Measurements from ENCODE around the gene NAB2. TPM values are rescaled to one million over a fixed set of nuclear protein-coding genes. Genes with fewer than 3 reads are reported as not detected.

The NAB2 gene
- total and polyA plus RNA-seq, 2 experiments from 2014 or later: 21.6 to 107 TPM

DNA sequence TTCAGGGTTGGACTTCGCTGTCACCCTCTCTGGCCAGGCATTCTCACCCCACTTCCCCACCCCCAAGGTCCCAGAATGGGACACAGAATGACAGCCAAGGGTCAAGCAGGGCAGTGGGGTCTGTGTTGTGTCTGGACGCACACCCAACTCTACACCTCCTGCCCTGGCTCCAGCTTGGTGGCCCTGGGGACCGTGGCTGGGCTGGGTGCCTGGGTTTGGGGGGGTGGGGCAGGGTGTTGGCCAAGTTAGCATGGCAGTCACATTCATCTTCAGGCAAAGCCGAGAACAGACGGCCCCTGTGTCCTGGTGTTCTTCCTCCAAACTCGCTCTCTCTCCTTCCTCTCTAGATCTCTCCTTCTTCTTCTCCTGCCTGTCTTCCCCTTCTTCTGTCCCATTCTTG, 45.0 kb downstream of the NAB2 start:
- peak; percentile 48 for DNase-seq
- 16 to 23% methylated on average over 5 to 6 of the region's 6 CpGs for WGBS, 2 experiments (ENCODE audit: low coverage in 1 of 2, low lambda C conversion rate in 2 of 2, missing lambda C conversion rate in 2 of 2)
- H3K4me2 ChIP-seq (ENCODE audit: unreplicated experiment): peak overlapping the region; percentile 74
- H3K9me2 ChIP-seq (ENCODE audit: insufficient read depth): no peaks in the 10 kb centered on the region
- peak overlapping the region; percentile 90 for H3K4me3 ChIP-seq
- H3K9ac ChIP-seq: peak overlapping the region; percentile 70
- TF ChIP-seq EZH2phosphoT487 (IDR thresholded peaks at IDR 0.05; ENCODE audit: insufficient read depth, low read depth): no peak
- no peak for TF ChIP-seq EZH2 (IDR thresholded peaks at IDR 0.05; ENCODE audit: insufficient read depth, poor library complexity, severe bottlenecking)
- H3K27me3 ChIP-seq (replicated peaks; ENCODE audit: insufficient read depth): no peaks in the 10 kb centered on the region
- H3K4me1 ChIP-seq (ENCODE audit: insufficient read depth): peaks cover 70% of the 10 kb centered on the region
- peaks cover 97% of the 10 kb centered on the region for H3K79me2 ChIP-seq (ENCODE audit: insufficient read depth)
- no peaks in the 10 kb centered on the region for H3K9me3 ChIP-seq (ENCODE audit: low read depth)
- H2AFZ ChIP-seq: no peak overlapping the region
- peak overlapping the region; percentile 89 for H3K27ac ChIP-seq
- H3K36me3 ChIP-seq (ENCODE audit: low read depth): no peaks in the 10 kb centered on the region
- no peaks in the 10 kb centered on the region for H4K20me1 ChIP-seq (ENCODE audit: insufficient read depth)
- in situ Hi-C loops (cut with MboI): no loop called here
- H3F3A ChIP-seq (ENCODE audit: insufficient read depth): peaks cover 80% of the 10 kb centered on the region

GRCh38 chr12:57134949-57135348, 46.0 kb downstream of the NAB2 start:
- peak overlapping the region; percentile 74 for H3K4me2 ChIP-seq (ENCODE audit: unreplicated experiment)
- no peaks in the 10 kb centered on the region for H3K9me2 ChIP-seq (ENCODE audit: insufficient read depth)
- peaks cover 84% of the 10 kb centered on the region for H3F3A ChIP-seq (ENCODE audit: insufficient read depth)
- in situ Hi-C loops (cut with MboI): no loop called here
- peak overlapping the region; percentile 90; the same call in 1 of the 2 replicates for H3K4me3 ChIP-seq
- WGBS, 2 experiments (ENCODE audit: low coverage in 1 of 2, low lambda C conversion rate in 2 of 2, missing lambda C conversion rate in 2 of 2): 25 to 29% methylated on average over 9 of the region's 9 CpGs
- H2AFZ ChIP-seq: no peak overlapping the region
- DNase-seq: peak; percentile 52
- H3K27ac ChIP-seq: peak overlapping the region; percentile 89
- TF ChIP-seq EZH2 (IDR thresholded peaks at IDR 0.05; ENCODE audit: insufficient read depth, poor library complexity, severe bottlenecking) (no peak), EZH2phosphoT487 (IDR thresholded peaks at IDR 0.05; ENCODE audit: insufficient read depth, low read depth) (no peak)
- H4K20me1 ChIP-seq (ENCODE audit: insufficient read depth): no peaks in the 10 kb centered on the region
- no peaks in the 10 kb centered on the region for H3K27me3 ChIP-seq (replicated peaks; ENCODE audit: insufficient read depth)
- H3K9me3 ChIP-seq (ENCODE audit: low read depth): no peaks in the 10 kb centered on the region
- H3K36me3 ChIP-seq (ENCODE audit: low read depth): peaks cover 8% of the 10 kb centered on the region
- peaks cover 81% of the 10 kb centered on the region for H3K4me1 ChIP-seq (ENCODE audit: insufficient read depth)
- peak overlapping the region; percentile 70 for H3K9ac ChIP-seq
- H3K79me2 ChIP-seq (ENCODE audit: insufficient read depth): peaks cover 97% of the 10 kb centered on the region

DNA sequence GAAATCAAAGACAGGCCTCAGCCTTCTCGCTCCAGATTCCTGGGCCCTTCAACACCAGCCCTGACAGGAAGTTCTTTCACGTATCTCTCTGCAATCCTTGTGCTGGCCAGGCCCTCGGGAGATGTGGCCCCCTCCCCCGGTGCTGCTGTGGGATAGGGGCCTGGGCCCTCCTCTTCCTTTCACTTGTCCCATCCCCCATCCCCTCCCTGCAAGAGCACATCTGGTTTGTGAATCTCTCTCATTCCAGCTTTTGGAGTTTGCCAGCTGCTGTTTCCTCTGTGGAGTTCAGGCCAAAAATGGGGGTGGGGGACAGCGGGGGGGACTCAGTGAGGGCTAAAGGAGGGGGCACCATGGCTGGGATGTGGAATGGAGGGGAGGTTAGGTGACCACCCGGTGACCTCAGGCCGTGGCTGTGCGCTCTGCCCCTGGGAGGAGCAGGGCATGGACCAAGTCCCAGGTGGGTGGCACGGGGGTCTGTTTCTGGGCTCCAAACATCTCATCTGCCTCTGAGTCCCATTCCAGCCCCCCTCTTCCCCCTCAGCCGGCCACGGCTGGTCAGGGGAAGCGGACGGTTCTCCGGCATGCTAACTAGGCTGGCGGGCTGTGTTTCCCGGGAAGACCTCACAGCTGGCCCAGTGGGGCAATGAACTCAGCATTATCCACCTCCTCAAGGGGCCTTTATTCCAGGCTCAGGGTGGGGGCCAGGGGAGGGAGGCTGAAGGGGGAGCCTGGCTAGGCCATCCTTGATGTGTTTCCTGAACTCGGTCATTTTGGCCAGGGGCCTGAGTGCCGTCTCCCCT, 46.8 kb downstream of the NAB2 start:
- WGBS, 2 experiments (ENCODE audit: low coverage in 1 of 2, low lambda C conversion rate in 2 of 2, missing lambda C conversion rate in 2 of 2): 9 to 12% methylated on average over 15 to 18 of the region's 18 CpGs
- Histone ChIP-seq H3K9me3 (ENCODE audit: low read depth) (no peaks in the 10 kb centered on the region), H3K4me2 (ENCODE audit: unreplicated experiment) (peak overlapping the region; percentile 74), H3K36me3 (ENCODE audit: low read depth) (peaks cover 14% of the 10 kb centered on the region), H3F3A (ENCODE audit: insufficient read depth) (peaks cover 84% of the 10 kb centered on the region), H4K20me1 (ENCODE audit: insufficient read depth) (no peaks in the 10 kb centered on the region), H3K9me2 (ENCODE audit: insufficient read depth) (no peaks in the 10 kb centered on the region), H3K27me3 (replicated peaks; ENCODE audit: insufficient read depth) (no peaks in the 10 kb centered on the region), H2AFZ (no peak overlapping the region), H3K4me1 (ENCODE audit: insufficient read depth) (peaks cover 86% of the 10 kb centered on the region), H3K4me3 (peak overlapping the region; percentile 90), H3K79me2 (ENCODE audit: insufficient read depth) (peaks cover 97% of the 10 kb centered on the region), H3K27ac (peak overlapping the region; percentile 89), H3K9ac (peak overlapping the region; percentile 70)
- in situ Hi-C loops (cut with MboI): no loop called here
- peak; percentile 77 for DNase-seq
- TF ChIP-seq EZH2phosphoT487 (IDR thresholded peaks at IDR 0.05; ENCODE audit: insufficient read depth, low read depth): no peak
- no peak for TF ChIP-seq EZH2 (IDR thresholded peaks at IDR 0.05; ENCODE audit: insufficient read depth, poor library complexity, severe bottlenecking)

GRCh38 chr12:57138526-57139272, 49.8 kb downstream of the NAB2 start:
- Histone ChIP-seq H3K9me2 (ENCODE audit: insufficient read depth) (no peaks in the 10 kb centered on the region), H2AFZ (no peak overlapping the region), H3K27me3 (replicated peaks; ENCODE audit: insufficient read depth) (no peaks in the 10 kb centered on the region), H3K4me1 (ENCODE audit: insufficient read depth) (peaks cover 81% of the 10 kb centered on the region), H4K20me1 (ENCODE audit: insufficient read depth) (no peaks in the 10 kb centered on the region), H3K79me2 (ENCODE audit: insufficient read depth) (peaks cover 98% of the 10 kb centered on the region), H3K27ac (peak overlapping the region; percentile 89), H3K9ac (peak overlapping the region; percentile 42), H3K36me3 (ENCODE audit: low read depth) (peaks cover 44% of the 10 kb centered on the region), H3F3A (ENCODE audit: insufficient read depth) (peaks cover 76% of the 10 kb centered on the region), H3K4me2 (ENCODE audit: unreplicated experiment) (peak overlapping the region; percentile 48), H3K4me3 (no peak overlapping the region), H3K9me3 (ENCODE audit: low read depth) (no peaks in the 10 kb centered on the region)
- 30% methylated on average over 11 to 13 of the region's 13 CpGs for WGBS, 2 experiments (ENCODE audit: low coverage in 1 of 2, low lambda C conversion rate in 2 of 2, missing lambda C conversion rate in 2 of 2)
- peak; percentile 77 for DNase-seq
- TF ChIP-seq EZH2 (IDR thresholded peaks at IDR 0.05; ENCODE audit: insufficient read depth, poor library complexity, severe bottlenecking) (no peak), EZH2phosphoT487 (IDR thresholded peaks at IDR 0.05; ENCODE audit: insufficient read depth, low read depth) (no peak)
- in situ Hi-C loops (cut with MboI): no loop called here

Data from GM23248 (cell line).